ENCODE measurements around the gene PRPS2.

Gene PRPS2

DNA sequence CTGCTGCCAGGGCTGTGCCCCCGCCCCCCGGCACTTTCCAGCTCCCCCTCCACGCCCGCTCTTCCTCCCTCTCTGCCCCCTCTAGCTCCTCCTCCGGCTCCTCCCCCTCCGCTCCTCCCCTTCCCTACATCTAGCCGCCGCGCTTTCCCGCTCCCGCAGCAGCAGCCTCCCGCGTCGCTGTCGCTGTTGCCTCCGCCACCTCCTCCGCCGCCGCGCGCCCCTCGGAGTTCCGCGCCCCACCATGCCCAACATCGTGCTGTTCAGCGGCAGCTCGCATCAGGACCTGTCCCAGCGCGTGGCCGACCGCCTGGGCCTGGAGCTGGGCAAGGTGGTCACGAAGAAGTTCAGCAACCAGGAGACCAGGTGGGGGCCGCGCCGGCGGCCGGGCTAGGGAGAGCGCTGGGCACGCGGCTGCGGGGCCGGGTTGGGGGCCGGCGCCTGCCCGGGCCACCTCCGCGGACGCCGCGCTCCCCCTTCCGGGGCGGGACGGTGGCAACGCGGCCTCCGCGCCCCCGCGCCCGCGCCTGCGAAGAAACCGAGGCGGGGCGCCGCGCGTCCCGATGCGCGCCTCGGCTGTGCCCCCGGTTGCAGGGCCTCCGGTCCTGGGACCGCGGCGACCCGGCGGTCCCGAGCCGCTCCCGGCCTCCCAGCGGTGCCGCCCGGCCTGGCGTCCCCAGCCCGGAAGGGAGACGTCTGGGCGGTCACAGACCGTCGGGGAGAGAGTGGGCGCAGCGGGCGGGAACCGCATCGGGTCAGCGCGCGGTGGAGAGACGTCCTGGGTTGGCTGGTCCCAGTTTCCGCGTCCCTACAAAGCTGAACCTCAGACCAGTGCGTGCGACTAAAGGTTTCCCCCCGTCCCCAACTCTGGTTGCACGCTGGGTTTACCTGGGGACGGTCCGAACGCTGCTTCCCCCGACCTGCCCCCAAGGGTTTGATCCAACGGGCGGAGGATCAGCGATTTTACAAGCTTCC, at the start of gene PRPS2:
PRPS2 (plus strand) TSS at position 156 of the 972 bp plus-strand sequence; CDS start at position 242, 86 bp downstream.
- DNase-seq, result peak; percentile 70

DNA sequence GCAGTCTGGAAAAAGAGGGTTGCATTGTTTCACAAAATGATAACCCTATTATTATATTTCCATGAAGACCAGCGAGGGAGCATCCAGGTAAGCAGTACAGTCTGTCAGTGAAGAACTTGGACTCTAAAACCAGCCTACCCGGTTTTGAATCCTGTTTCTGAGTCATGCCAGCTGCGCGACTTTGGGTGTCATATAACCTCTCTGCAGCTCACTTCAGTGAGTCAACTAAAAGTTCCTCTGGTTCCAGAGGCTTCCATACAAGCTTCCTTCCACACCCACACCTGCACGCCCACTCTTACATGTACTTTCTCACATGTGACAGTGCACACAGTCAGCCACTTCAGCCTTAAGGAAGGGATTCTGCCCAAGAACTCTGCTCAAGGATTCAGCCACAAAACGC, 49.8 kb upstream of the PRPS2 start:
- no peak for DNase-seq

DNA sequence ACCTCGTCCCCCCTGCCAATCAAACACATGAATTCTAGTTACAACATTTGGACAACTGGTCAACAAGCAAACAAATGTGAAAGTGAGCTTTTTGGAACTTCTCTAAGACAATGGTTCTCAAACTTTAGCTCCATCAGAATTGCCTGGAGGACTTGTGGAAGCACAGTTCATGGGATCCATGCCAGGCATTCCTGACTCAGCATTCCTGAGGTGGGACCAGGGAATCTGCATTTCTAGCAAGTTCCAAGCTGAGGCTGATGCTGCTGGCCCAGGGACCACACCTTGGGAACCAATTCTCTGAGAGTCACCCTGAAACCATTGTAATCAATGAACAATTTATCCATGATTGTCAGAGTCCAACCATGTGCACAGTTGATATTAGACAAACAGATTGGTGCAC, 43.8 kb upstream of the PRPS2 start:
- DNase-seq, result no peak

DNA sequence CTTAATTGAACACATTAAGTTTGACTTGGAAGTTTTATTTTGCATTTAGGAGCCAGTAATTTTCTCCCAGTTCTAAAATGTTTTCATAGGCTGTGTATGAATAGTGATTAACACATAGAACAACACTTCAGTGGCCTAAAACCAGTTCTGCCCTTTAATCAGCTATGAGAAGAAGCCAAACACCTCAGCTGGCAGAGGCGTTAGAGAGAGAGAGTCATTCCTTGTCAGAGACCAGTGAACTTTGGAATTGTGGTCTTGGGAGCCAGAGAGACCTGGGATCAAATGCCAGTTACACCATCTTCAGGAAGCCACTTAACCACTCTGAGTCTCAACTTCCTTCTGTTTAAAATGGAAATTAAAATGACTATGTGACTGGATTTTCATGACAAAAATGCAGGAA, 39.3 kb upstream of the PRPS2 start:
- no peak for DNase-seq

DNA sequence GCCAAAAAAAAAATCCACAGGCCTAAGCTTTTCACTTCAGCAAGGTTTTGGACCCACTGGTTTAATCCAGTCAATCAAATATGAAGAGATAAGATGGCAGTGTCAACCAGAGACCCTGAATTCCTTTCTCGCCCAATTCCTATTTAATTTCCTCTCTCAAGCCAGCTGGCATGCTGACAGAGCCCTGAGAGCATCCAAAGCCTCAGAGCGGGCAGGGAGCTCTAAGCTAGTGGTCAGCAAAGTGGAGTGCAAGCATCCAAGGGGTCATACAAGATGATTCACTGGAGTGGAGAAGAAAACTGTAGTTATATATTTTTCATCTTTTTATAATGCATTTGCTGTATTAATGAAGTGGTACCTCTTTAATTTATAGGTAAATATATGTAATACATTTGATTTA, 37.8 kb upstream of the PRPS2 start:
- no peak for DNase-seq

DNA sequence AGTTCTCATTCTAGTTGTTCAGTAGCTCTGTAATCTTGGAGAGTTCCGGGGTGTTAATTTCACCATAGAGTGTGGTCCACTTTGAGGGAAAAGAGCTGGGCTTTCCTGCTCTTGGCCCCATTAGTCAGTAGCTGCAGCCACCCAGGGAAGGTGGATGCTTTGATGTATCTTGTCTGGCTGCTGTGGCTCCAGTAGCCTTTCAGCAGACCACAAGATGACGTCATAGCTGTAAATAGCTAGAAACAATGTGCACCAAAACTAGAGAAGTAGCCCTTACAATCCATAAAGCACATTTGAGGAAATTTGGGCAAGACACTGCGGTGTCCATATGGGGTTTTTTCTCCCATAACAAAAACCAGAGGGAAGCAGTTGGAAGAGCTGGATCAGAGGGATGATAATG, 32.9 kb upstream of the PRPS2 start:
- no peak for DNase-seq

DNA sequence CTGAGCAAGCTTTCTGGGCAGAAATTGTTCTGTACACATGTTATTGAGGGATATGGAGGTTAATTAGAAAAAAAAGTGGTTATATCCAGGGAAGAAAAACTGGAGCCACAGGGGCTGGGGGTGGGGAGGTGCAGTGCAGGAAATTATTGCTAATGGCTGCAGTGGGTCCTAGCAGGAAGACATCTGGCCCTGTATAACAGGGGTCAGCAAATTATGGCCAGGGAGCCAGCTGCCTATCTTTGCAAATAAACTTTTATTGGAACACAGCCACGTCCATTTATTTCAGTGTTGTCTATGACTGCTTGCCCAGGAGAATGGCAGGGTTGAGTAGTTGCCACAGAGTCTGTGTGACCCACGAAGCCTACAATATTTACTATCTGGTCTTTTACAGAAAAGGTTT, 23.4 kb upstream of the PRPS2 start:
- no peak for DNase-seq

DNA sequence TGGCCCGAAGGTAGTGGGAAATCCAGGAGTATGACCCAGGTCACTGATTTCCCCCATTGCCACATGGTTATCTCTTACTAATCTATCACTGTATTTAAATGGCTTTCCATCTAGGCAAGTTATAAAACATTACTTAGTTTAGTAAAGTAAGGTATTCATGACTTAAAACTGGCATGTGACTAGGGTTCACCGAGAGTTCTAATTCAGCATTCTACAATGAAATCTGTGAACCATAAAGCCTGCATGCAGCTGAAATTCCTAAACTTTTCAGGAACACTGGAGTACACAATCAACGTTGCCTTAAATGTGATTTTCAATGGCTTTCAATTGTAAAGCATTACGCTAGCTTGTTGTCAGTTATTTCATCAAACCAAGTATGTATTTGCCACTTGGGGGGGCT, 22.7 kb upstream of the PRPS2 start:
- DNase-seq, result no peak

DNA sequence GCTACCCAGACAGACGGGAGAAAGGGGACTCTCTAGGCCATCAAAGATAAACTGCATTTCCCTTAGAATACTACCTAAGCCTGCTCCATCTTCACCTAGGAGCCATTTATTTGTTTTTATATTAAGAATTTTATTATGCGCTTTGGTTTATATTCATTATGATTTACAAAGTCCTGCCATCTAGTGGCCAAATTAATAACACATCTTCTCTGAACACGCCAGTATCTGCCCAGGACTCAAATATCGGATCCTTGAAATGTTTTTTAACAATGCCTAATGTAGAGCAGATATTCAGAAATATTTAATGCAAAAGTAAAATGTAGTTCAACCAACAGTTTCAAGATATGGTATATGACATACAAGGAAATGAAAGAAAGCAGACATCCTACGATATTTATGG, 20.8 kb upstream of the PRPS2 start:
- DNase-seq, result no peak

DNA sequence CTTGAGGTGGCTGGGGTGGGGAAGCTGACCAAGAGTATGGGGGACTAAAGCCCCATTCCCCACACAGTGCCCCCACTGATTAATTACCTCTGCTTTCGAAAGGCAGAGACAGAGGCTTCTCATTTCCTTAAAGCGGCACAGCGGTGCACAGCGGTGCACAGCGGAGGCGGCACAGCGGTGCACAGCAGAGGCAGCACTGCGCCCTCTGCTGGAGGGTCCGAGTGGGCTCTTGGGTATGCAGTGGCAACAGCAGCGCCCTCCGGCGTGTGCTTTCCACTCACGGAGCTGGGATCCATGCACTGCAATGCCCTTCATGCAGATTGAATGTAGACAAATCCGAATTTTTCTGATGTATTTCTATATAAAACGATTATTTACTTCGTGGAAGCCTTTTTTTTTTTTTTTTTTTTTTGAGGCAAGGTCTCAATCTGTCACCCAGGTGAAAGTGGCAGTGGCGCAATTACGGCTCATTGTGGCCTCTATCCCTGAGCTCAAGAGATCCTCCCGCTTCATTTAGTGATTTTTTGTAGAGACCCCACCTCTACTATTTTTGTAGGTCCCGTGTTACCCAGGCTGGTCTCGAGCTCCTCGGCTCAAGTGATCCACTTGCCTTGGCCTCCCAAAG, 19.7 kb upstream of the PRPS2 start:
- DNase-seq, result peak; percentile 71

DNA sequence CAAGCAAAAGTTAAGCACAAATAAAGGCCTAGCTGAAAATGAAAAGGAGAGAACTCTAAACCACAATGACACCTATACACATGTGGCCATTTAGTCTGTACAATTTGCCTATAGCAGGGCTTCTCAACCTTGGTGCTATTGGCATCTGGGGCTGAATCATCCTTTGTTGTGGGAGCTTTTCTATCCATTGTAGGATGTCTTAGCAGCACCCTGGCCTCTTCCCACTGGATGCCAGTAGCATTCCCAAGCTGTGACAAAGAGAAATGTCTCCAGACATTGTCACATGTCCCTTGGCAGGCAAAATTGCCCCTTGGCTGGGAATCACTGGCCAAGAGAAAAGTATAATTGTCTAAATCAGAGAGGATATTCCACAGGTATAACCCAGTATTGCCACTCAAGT, 13.5 kb upstream of the PRPS2 start:
- DNase-seq, result no peak

DNA sequence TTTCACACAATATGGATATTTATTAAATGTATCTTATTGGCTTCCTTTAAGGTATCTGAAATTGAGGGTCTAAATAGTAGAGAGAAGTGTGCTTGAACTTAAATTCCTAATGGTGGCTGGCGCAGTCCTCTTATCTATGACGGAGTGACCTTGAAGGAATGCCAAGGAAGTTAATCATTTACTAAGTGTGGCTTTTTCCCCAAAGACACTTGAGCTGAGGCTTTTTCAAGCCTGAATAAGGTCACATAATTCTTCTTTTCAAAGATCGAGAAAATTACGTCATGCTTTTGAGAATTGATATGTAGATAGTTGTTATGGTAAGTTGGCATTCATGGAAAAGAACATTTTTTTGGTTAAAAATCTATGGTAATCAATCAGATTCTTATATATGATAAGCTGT, 11.7 kb upstream of the PRPS2 start:
- no peak for DNase-seq

DNA sequence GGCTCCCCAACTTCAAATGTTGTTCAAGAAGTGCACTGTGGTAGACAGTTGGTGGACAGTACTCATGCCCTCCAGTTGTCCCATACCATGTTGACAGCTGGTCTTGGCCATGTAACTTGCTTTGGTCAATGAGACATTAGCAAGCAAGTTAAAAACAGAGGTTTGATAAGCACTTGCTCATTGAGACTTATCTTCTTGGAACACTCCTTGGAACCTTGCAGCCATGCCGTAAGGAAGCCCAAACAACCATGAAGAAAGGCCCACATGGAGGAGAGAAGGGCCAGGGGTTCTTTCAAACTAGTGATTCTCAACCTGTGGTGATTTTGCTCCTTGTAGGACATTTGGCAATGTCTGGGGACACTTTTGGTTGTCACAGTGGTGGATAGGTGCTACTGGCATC, 2.6 kb upstream of the PRPS2 start:
- no peak for DNase-seq

DNA sequence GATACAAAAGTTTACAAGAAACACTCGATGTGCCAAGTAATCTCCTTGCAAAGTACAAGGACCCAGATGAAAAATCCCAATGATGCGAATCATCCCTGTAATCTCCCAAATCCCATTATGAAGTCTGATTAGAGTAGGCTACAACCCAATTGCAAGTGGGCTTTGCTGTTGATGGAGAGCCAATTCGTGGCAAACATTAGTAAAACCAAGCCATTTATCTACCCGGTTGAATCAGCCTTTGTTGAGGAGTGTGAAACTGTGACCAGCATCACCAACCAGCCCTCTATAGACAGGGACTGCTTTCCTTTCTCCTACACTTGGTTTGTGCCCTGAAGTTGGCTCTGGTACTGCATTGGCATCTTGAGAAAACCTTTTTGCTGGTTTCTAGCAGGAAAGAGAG, 1.2 kb upstream of the PRPS2 start:
- no peak for DNase-seq

DNA sequence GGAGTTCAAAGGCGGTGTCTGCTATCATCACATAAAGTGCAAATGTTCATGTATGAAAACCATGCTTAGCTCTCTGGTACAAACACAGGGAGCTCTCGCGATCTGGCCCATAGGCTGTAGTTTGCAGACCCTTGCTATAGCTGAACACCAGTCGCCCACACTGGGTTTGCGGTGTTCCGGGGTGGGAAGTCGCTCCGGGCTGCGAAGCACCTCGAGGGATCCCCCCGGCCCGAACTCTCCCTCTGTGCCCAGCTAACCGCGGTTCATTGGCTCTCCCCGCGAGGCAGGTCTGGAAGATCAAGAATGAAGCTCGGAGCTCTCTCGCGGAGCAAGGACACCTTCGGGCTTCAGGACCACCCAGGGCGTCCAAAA, 341 bp upstream of the PRPS2 start:
- DNase-seq, result no peak

DNA sequence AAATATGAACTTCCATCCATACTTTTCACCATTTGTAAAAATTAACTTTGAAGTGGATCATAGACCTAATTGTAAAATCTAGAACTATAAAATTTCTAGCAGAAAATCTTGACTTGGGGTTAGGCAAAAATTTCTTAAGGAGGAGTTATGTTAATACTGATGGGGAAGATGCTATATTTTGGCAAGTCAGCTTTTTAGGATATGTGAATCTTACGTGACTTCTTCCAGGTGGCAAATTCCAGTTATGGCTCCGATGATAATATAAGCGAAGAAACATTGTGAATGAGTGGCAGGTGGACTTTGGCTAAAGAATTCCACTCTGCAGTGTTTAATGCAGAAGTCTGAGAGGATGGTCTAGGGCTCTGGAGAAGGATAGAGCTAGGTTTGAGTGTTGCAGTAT, 1.5 kb downstream of the PRPS2 start:
- no peak for DNase-seq

DNA sequence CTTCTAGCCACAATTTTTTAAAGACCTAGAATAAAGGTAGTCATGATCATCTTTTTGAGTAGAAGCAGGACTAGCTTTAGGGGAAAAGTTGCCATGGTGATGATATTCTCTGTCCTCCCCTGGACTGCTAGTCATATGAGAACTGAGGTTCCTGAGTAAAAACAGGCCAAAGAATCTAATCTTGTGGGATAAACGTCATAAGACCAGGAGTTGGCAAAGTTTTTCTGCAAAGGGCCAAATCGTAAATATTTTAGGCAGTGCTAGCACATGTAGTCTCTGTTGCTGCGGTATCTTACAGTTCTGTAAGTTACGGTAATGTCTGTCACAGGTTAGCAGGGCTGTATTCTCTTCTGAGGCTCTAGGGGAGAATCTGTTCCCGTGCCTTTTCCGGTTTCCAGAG, 3.4 kb downstream of the PRPS2 start:
- no peak for DNase-seq

DNA sequence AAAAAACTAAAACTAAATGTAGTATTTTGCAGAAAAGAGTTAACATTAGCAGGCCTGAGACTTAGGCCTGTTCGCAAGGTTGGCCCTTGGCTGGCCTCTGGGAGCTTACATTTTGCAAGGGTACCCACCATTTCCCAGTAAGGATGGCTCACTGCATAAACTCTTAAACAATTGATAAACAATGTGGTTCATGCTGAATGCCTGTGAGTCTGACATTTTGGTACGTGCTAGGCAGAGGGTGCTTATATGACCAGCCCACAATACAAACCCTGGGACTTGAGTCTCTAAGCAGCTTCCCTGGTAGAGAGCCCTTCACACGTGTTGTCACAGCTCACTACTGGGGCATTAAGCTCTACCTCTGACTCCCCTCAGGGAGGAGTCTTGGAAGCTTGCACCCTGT, 7.4 kb downstream of the PRPS2 start:
- no peak for DNase-seq

DNA sequence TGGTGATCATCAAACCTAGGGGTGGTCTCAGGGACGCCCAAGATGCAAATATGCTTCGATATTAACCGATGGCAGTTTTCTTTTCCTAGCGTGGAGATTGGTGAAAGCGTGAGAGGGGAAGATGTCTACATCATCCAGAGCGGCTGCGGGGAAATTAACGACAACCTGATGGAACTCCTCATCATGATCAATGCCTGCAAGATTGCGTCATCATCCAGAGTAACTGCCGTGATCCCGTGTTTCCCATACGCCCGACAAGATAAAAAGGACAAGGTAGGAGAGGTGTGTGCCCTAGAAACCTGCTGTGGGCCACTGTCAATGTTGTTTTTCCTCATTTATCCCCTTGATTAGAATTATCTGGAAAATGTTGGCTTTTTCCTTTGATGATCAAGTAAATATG, 7.9 kb downstream of the PRPS2 start:
- no peak for DNase-seq

DNA sequence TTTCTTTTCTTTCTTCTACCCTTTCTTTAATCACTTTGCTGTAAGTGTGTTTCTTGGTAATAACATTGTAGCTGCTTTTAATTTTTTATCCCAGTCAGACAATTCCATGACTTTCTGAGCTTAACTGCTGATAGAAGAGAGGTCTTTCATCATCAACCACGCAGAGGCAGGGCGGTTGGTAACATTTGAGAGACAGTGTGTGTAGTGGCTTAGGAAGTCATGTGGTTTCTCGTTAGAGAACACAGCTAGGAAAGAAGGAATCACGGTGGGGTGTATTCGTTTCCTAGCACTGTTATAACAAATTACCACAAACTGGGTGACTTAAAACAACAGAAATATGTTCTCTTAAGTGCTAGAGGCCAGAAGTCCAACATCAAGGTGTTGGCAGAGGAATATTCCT, 11.5 kb downstream of the PRPS2 start:
- DNase-seq, result no peak

DNA sequence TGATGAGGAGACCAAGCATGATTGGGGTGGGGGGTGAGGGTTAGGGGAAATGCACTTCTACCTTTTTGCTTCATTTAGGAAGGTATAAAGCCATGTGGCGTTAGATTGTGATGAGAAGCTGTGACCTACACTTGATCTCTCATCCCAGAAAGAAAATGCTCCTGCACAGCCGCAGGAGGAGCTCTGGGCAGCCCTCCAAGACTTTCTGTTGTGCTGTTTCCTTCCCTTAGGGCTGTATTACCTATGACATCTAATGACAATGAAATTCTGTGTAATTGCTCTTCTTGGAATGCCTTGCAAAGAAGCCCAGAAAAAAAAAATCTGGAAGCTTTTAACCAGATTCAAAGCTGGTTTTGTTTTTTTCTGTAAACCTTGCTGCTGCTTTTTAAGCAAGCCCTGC, 13.4 kb downstream of the PRPS2 start:
- no peak for DNase-seq

DNA sequence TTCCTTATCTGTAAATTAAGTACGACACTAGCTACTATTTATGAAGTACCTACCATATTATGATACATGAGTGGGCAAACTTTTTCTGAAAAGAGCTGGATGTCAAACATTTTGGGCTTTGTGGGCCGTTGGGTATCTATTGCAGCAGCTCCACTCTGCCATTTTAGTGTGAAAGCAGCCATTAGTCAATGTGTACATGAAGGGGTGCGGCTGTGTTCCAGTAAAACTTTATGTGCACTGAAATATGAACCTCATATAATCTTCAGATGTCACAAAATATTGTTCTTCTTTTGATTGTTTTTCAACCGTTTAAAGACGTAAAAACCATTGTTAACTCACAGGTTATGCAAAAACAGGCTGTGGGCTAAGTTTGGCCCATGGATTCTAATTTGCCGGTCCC, 14.1 kb downstream of the PRPS2 start:
- no peak for DNase-seq

DNA sequence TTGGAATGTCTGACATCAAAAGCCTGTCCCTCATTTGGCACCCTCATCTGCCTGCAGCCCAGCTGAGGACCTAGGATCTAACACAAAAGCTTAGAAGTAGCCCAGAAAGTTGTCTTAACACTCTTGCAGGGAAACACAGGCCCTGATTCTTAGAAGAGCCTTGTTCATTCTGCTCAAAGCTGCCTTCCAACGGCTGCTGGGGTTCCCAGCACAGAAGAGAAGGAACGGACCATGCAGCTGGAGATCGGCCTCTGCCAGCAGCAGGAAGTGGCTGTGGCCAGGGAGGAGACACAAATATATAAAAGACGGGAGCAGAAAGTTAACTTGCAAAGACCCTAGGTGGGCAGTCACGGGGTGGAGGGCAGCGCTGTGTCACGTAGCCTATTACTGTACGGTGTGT, 20.4 kb downstream of the PRPS2 start:
- DNase-seq, result no peak

DNA sequence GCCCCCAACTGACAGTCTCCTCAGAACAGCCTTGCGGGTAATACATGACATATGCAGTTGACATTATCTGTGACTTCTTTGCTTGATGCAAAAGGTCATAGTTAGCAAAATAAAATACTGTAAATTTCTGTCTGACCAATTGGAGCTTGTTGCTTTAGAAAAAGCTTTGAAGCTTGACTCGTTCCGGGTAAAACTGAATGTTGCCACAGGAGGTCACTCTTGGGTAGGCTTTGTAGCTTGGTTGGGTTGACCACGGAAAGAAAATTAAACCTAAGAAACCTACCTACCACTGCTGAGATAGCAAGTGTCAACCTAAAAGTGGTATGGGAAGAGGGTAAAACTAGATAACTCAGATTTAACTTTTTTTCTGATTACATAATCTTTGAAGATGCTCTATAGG, 23.2 kb downstream of the PRPS2 start:
- peak; percentile 27 for DNase-seq

DNA sequence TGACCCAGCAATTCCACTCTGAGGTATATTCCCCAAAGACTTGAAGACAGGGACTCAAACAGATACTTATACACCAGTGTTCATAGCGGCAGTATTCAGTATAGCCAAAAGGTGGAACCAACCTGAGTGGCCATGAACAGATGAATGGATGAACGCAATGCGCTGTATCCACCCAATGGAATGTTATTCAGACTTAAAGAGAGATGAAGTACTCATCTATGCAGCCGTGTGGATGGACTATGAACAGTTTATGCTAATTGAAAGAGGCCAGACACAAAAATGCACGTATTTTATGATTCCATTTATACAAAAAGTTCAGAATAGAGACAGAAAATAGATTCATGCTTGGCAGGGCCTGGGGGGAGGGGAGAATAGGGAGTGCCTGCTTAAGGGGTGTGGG, 26.3 kb downstream of the PRPS2 start:
- no peak for DNase-seq

Measured in CD4-positive, alpha-beta T cell treated with Interleukin-15 for 1 hour (primary cell).